ENCODE data around the gene LRMDA.

- no peak for TF ChIP-seq CTCF (IDR thresholded peaks at IDR 0.05)
- no peak for TF ChIP-seq EZH2 (IDR thresholded peaks at IDR 0.05)
- no peak for TF ChIP-seq EZH2phosphoT487 (IDR thresholded peaks at IDR 0.05)
These were observed 869.8 kb downstream of the LRMDA start for GRCh38 chr10:76301211-76301610.

All from neural progenitor cell (in vitro differentiated cells).